Cardiac fibroblast (primary cell): ENCODE results near the gene CAMTA1.

Source experiments
- DNase-seq, 2 donors: peaks; one replicate each; pipeline versions ENCODE4 v3.0.0 to v3.0.0-alpha.2; 2010; ENCODE audit warnings: low read depth in 2 of 2
- H3K4me3 ChIP-seq, 2 donors: replicated peaks in 1 of 2; 1 replicate in 1 of 2; 2 replicates in 1 of 2; pipeline ENCODE4 v1.5.1; 2011; ENCODE audit warnings: low read depth in 2 of 2, low read length in 2 of 2, mild to moderate bottlenecking in 2 of 2, moderate library complexity in 1 of 2
- CTCF ChIP-seq: IDR thresholded peaks from one replicate; pipeline ENCODE4 v1.5.1; 2011; ENCODE audit warnings: low read depth, mild to moderate bottlenecking, low read length, inconsistent platforms

CAMTA1 gene

GRCh38 chr1:7755448-7755847 is 970.2 kb downstream of the CAMTA1 start:
- TF ChIP-seq CTCF, result peak; percentile 36
- H3K4me3 ChIP-seq, result no peak overlapping the region
- DNase-seq, result peak; percentile 16 to 19

- no peak for DNase-seq
- no peak for TF ChIP-seq CTCF
Measured at GRCh38 chr1:7760245-7760644, 975.0 kb downstream of the CAMTA1 start.

GRCh38 chr1:7761103-7761502 is 975.8 kb downstream of the CAMTA1 start:
- no peak overlapping the region for H3K4me3 ChIP-seq

More at GRCh38 chr1:7760245-7760644, 975.0 kb downstream of the CAMTA1 start:
- H3K4me3 ChIP-seq, result no peak overlapping the region

GRCh38 chr1:7767176-7767575 is 981.9 kb downstream of the CAMTA1 start:
- H3K4me3 ChIP-seq, result no peak overlapping the region
- DNase-seq, result no peak
- no peak for TF ChIP-seq CTCF

More at GRCh38 chr1:7761103-7761502, 975.8 kb downstream of the CAMTA1 start:
- TF ChIP-seq CTCF, result no peak
- DNase-seq, result no peak

- no peak for DNase-seq
- TF ChIP-seq CTCF, result no peak
- no peak overlapping the region for H3K4me3 ChIP-seq
Measured at GRCh38 chr1:7768583-7768982, 983.3 kb downstream of the CAMTA1 start.

GRCh38 chr1:7769673-7770412 is 984.6 kb downstream of the CAMTA1 start:
- no peak for TF ChIP-seq CTCF
- no peak for DNase-seq
- H3K4me3 ChIP-seq, result no peak overlapping the region

GRCh38 chr1:7770669-7770996 is 985.4 kb downstream of the CAMTA1 start:
- peak overlapping the region; percentile 80 to 92 for H3K4me3 ChIP-seq
- no peak for TF ChIP-seq CTCF
- DNase-seq, result no peak
